Naive B cell (primary cell): ENCODE data around the gene OLFML1. TPM values are rescaled to one million over a fixed set of nuclear protein-coding genes. Genes with fewer than 3 reads are reported as not detected.

ENCODE experiments used
- ATAC-seq, 2 donors: fragments of 150-1000 bp; cut with Tn5 transposase; 2 replicates each; pipeline ENCODE4 v1.10.0; 2021; ENCODE audit warnings: low read depth in 2 of 2, mild to moderate bottlenecking in 2 of 2, moderate library complexity in 2 of 2
- DNase-seq: peaks from one replicate; pipeline ENCODE4 v3.0.0; 2022
- H3K27ac Mint-ChIP-seq, 6 donors: one replicate each; pipeline ENCODE4 v1.8.0; 2020 to 2022; ENCODE audit warnings: mild to moderate bottlenecking in 6 of 6, mixed read lengths in 6 of 6, moderate library complexity in 5 of 6, inconsistent platforms in 2 of 6
- H3K27me3 Mint-ChIP-seq, 3 donors: one replicate each; pipeline ENCODE4 v1.8.0; 2021 to 2022; ENCODE audit warnings: mixed read lengths in 3 of 3, mild to moderate bottlenecking in 1 of 3
- H3K36me3 Mint-ChIP-seq, 2 donors: one replicate each; pipeline ENCODE4 v1.8.0; 2020 to 2022; ENCODE audit warnings: mixed read lengths in 2 of 2, inconsistent platforms in 1 of 2, mild to moderate bottlenecking in 1 of 2
- H3K4me1 Mint-ChIP-seq, 3 donors: one replicate each; pipeline ENCODE4 v1.8.0; 2020 to 2022; ENCODE audit warnings: mixed read lengths in 3 of 3, inconsistent platforms in 1 of 3, mild to moderate bottlenecking in 1 of 3, moderate library complexity in 1 of 3
- H3K4me3 Mint-ChIP-seq, 8 donors: one replicate each; pipeline ENCODE4 v1.8.0; 2020 to 2022; ENCODE audit warnings: mild to moderate bottlenecking in 8 of 8, mixed read lengths in 8 of 8, moderate library complexity in 8 of 8, inconsistent platforms in 2 of 8
- H3K9me3 Mint-ChIP-seq, 7 donors: one replicate each; pipeline ENCODE4 v1.8.0; 2020 to 2022; ENCODE audit warnings: mixed read lengths in 7 of 7, mild to moderate bottlenecking in 5 of 7, inconsistent platforms in 2 of 7, moderate library complexity in 1 of 7
- polyA plus RNA-seq, 6 donors: library from polyadenylated mRNA; unstranded; fragments of 300-500 nt; fragmentation: Illumina TruSeq; gene quantifications; one replicate each; pipeline ENCODE4 v1.2.3, GENCODE V29; 2021; ENCODE audit warnings: low read depth in 6 of 6

Gene OLFML1
- polyA plus RNA-seq, 6 donors from 2014 or later = 0.81 to 4.6 (median 1.6) TPM

- Mint-ChIP-seq H3K4me1 (peaks cover 59 to 85% (median 61%) of the 10 kb centered on the region in 3 donors), H3K36me3 (peaks cover 0 to 10% of the 10 kb centered on the region in 2 donors), H3K27ac (peak overlapping the region in 2 of 6 donors; percentile 43 to 80), H3K27me3 (peaks cover 0 to 11% (median 9%) of the 10 kb centered on the region in 3 donors), H3K4me3 (peak overlapping the region in 1 of 8 donors; percentile 31), H3K9me3 (no peaks in the 10 kb centered on the region)
- ATAC-seq (no peak), DNase-seq (no peak)
Observed at GRCh38 chr11:7532405-7533145, 47.3 kb downstream of the OLFML1 start.

GRCh38 chr11:7533199-7534041 lies 48.1 kb downstream of the OLFML1 start:
- peaks cover 0 to 10% of the 10 kb centered on the region in 2 donors for H3K36me3 Mint-ChIP-seq
- no peaks in the 10 kb centered on the region for H3K9me3 Mint-ChIP-seq
- peak overlapping the region in 7 of 8 donors; percentile 6 to 83 (median 53) for H3K4me3 Mint-ChIP-seq
- H3K27me3 Mint-ChIP-seq = peaks cover 0 to 11% (median 9%) of the 10 kb centered on the region in 3 donors
- ATAC-seq = peak; percentile 79 to 82
- H3K4me1 Mint-ChIP-seq = peaks cover 56 to 81% (median 57%) of the 10 kb centered on the region in 3 donors
- no peak for DNase-seq
- peak overlapping the region; percentile 3 to 80 (median 46) for H3K27ac Mint-ChIP-seq

- H3K4me1 Mint-ChIP-seq = peaks cover 54 to 77% (median 54%) of the 10 kb centered on the region in 3 donors
- ATAC-seq = no peak
- DNase-seq = no peak
- peaks cover 0 to 11% (median 9%) of the 10 kb centered on the region in 3 donors for H3K27me3 Mint-ChIP-seq
- H3K27ac Mint-ChIP-seq = peak overlapping the region in 5 of 6 donors; percentile 3 to 80 (median 49)
- no peaks in the 10 kb centered on the region for H3K9me3 Mint-ChIP-seq
- H3K4me3 Mint-ChIP-seq = peak overlapping the region in 7 of 8 donors; percentile 3 to 83 (median 53)
- H3K36me3 Mint-ChIP-seq = peaks cover 0 to 10% of the 10 kb centered on the region in 2 donors
Observed at GRCh38 chr11:7534042-7534378, 48.7 kb downstream of the OLFML1 start.

- peak overlapping the region in 2 of 8 donors; percentile 30 to 31 for H3K4me3 Mint-ChIP-seq
- H3K4me1 Mint-ChIP-seq = peaks cover 52 to 65% (median 56%) of the 10 kb centered on the region in 3 donors
- peak overlapping the region in 4 of 6 donors; percentile 4 to 84 (median 66) for H3K27ac Mint-ChIP-seq
- H3K9me3 Mint-ChIP-seq = no peaks in the 10 kb centered on the region
- peaks cover 0 to 22% (median 11%) of the 10 kb centered on the region in 3 donors for H3K27me3 Mint-ChIP-seq
- H3K36me3 Mint-ChIP-seq = peaks cover 0 to 10% of the 10 kb centered on the region in 2 donors
- DNase-seq (no peak), ATAC-seq (peak in 1 of 2 donors; percentile 23)
Observed at GRCh38 chr11:7536100-7536499, 50.8 kb downstream of the OLFML1 start.

GRCh38 chr11:7537265-7537664 lies 52.0 kb downstream of the OLFML1 start:
- Mint-ChIP-seq H3K27me3 (peaks cover 0 to 23% (median 11%) of the 10 kb centered on the region in 3 donors), H3K4me1 (peaks cover 46 to 58% (median 54%) of the 10 kb centered on the region in 3 donors), H3K36me3 (peaks cover 0 to 10% of the 10 kb centered on the region in 2 donors), H3K9me3 (no peaks in the 10 kb centered on the region), H3K4me3 (no peak overlapping the region), H3K27ac (peak overlapping the region in 1 of 6 donors; percentile 15)
- DNase-seq = no peak
- no peak for ATAC-seq

GRCh38 chr11:7538031-7538430 lies 52.7 kb downstream of the OLFML1 start:
- no peaks in the 10 kb centered on the region for H3K9me3 Mint-ChIP-seq
- H3K4me1 Mint-ChIP-seq = peaks cover 48 to 52% (median 50%) of the 10 kb centered on the region in 3 donors
- peak overlapping the region in 2 of 6 donors; percentile 39 to 85 for H3K27ac Mint-ChIP-seq
- ATAC-seq (no peak), DNase-seq (no peak)
- H3K27me3 Mint-ChIP-seq = peaks cover 0 to 23% (median 11%) of the 10 kb centered on the region in 3 donors
- peaks cover 0 to 10% of the 10 kb centered on the region in 2 donors for H3K36me3 Mint-ChIP-seq
- no peak overlapping the region for H3K4me3 Mint-ChIP-seq

- H3K4me1 Mint-ChIP-seq = peaks cover 41 to 44% (median 43%) of the 10 kb centered on the region in 3 donors
- peaks cover 0 to 10% of the 10 kb centered on the region in 2 donors for H3K36me3 Mint-ChIP-seq
Observed at GRCh38 chr11:7538466-7539454, 53.5 kb downstream of the OLFML1 start.

GRCh38 chr11:7540830-7541555 lies 55.7 kb downstream of the OLFML1 start:
- Mint-ChIP-seq H3K27ac (peak overlapping the region in 1 of 6 donors; percentile 9), H3K9me3 (no peaks in the 10 kb centered on the region), H3K4me3 (no peak overlapping the region)

More at GRCh38 chr11:7538466-7539454, 53.5 kb downstream of the OLFML1 start:
- H3K9me3 Mint-ChIP-seq = no peaks in the 10 kb centered on the region
- DNase-seq = no peak
- H3K27ac Mint-ChIP-seq = peak overlapping the region in 2 of 6 donors; percentile 39 to 49
- H3K4me3 Mint-ChIP-seq = no peak overlapping the region
- H3K27me3 Mint-ChIP-seq = peaks cover 0 to 23% (median 11%) of the 10 kb centered on the region in 3 donors
- no peak for ATAC-seq

GRCh38 chr11:7543302-7543701 lies 58.0 kb downstream of the OLFML1 start:
- Mint-ChIP-seq H3K4me1 (peaks cover 9 to 22% (median 15%) of the 10 kb centered on the region in 3 donors), H3K27ac (peak overlapping the region in 2 of 6 donors; percentile 28 to 41), H3K4me3 (no peak overlapping the region), H3K36me3 (peaks cover 0 to 8% of the 10 kb centered on the region in 2 donors), H3K27me3 (peaks cover 0 to 14% (median 0%) of the 10 kb centered on the region in 3 donors), H3K9me3 (no peaks in the 10 kb centered on the region)
- ATAC-seq (no peak), DNase-seq (no peak)

More at GRCh38 chr11:7540830-7541555, 55.7 kb downstream of the OLFML1 start:
- H3K4me1 Mint-ChIP-seq = peaks cover 20 to 27% (median 22%) of the 10 kb centered on the region in 3 donors
- no peak for ATAC-seq
- peaks cover 0 to 9% of the 10 kb centered on the region in 2 donors for H3K36me3 Mint-ChIP-seq
- peaks cover 0 to 22% (median 9%) of the 10 kb centered on the region in 3 donors for H3K27me3 Mint-ChIP-seq
- DNase-seq = no peak

GRCh38 chr11:7544021-7544420 lies 58.7 kb downstream of the OLFML1 start:
- no peak for ATAC-seq
- peaks cover 0 to 10% of the 10 kb centered on the region in 2 donors for H3K36me3 Mint-ChIP-seq
- H3K27ac Mint-ChIP-seq = peak overlapping the region in 1 of 6 donors; percentile 56
- peaks cover 12 to 25% (median 20%) of the 10 kb centered on the region in 3 donors for H3K4me1 Mint-ChIP-seq
- no peak overlapping the region for H3K4me3 Mint-ChIP-seq
- peaks cover 0 to 14% (median 0%) of the 10 kb centered on the region in 3 donors for H3K27me3 Mint-ChIP-seq
- DNase-seq = no peak
- no peaks in the 10 kb centered on the region for H3K9me3 Mint-ChIP-seq

GRCh38 chr11:7545611-7546010 lies 60.3 kb downstream of the OLFML1 start:
- no peak overlapping the region for H3K4me3 Mint-ChIP-seq
- ATAC-seq (no peak), DNase-seq (no peak)
- H3K27me3 Mint-ChIP-seq = peaks cover 0 to 6% (median 0%) of the 10 kb centered on the region in 3 donors
- peaks cover 12 to 22% (median 19%) of the 10 kb centered on the region in 3 donors for H3K4me1 Mint-ChIP-seq
- no peak overlapping the region for H3K27ac Mint-ChIP-seq
- no peaks in the 10 kb centered on the region for H3K9me3 Mint-ChIP-seq
- peaks cover 11 to 25% of the 10 kb centered on the region in 2 donors for H3K36me3 Mint-ChIP-seq
